ENCODE results near the gene DNAH6.

Gene DNAH6

DNA sequence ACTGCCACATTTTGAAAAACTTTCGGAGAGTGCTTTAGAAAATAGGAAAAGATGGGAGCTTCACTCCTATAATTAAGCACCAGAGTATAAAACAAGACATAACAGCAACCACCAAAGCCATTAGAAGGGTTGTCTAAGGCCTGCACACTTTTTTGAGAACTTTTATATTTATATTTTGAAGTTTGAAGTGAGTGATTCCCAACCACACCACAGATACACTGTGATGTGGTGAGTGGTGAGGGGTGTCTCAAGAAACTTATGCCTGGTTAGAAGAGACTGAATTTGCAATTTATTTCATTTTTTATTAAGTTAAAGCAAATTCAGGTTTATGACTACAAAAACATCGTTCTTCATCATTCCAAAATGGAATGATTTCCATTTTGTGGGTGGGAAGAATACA lies 161.9 kb downstream of the DNAH6 start:
- Histone ChIP-seq H3K27me3 (no peaks in the 10 kb centered on the region), H3K36me3 (no peaks in the 10 kb centered on the region), H3K4me3 (ENCODE audit: low read depth in 1 of 2, low read length in 1 of 2) (no peak overlapping the region), H3K9me3 (no peaks in the 10 kb centered on the region), H3K4me1 (ENCODE audit: control insufficient read depth in 1 of 2, insufficient read depth in 1 of 2, low read depth in 1 of 2, low read length in 1 of 2) (no peaks in the 10 kb centered on the region), H3K27ac (no peak overlapping the region)
- TF ChIP-seq, protein P1, sequence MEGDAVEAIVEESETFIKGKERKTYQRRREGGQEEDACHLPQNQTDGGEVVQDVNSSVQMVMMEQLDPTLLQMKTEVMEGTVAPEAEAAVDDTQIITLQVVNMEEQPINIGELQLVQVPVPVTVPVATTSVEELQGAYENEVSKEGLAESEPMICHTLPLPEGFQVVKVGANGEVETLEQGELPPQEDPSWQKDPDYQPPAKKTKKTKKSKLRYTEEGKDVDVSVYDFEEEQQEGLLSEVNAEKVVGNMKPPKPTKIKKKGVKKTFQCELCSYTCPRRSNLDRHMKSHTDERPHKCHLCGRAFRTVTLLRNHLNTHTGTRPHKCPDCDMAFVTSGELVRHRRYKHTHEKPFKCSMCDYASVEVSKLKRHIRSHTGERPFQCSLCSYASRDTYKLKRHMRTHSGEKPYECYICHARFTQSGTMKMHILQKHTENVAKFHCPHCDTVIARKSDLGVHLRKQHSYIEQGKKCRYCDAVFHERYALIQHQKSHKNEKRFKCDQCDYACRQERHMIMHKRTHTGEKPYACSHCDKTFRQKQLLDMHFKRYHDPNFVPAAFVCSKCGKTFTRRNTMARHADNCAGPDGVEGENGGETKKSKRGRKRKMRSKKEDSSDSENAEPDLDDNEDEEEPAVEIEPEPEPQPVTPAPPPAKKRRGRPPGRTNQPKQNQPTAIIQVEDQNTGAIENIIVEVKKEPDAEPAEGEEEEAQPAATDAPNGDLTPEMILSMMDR (IDR thresholded peaks at IDR 0.05): no peak

DNA sequence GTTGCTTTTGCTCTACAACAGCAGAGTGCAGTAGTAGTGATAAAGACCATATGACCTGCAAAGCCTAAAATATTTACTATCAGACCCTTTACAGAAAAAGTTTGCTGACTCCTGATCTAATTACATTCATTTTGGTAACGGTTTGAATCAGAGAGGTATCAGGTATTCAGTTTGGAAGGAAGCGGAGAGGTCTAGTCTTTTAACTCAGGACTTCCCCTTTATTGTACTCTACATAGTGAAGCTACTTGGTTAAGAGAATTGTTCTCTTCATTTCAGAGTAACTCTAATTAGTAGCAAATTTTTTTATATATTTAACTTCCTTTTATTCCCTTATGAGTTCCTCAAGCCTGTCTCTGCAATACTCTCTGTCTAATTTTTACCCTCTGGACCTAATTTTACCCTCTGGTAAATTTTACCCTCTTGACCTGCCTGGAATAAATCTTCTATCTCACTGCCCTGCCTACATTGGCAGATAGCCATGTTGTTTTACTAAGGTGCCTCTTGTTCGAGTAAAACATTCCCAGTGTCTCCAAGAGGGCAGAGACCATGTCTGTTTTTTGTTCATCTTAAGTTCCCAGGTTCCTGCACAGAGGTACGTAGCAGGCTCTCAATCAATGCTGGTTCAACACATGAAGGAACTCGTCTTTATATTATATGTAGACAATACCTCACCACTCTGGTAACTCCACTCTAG lies 170.6 kb downstream of the DNAH6 start:
- no peak overlapping the region for H3K27ac ChIP-seq
- no peak overlapping the region for H3K4me3 ChIP-seq (ENCODE audit: low read depth in 1 of 2, low read length in 1 of 2)
- H3K4me1 ChIP-seq (ENCODE audit: control insufficient read depth in 1 of 2, insufficient read depth in 1 of 2, low read depth in 1 of 2, low read length in 1 of 2): no peaks in the 10 kb centered on the region
- TF ChIP-seq, protein P1 (IDR thresholded peaks at IDR 0.05): no peak
- no peaks in the 10 kb centered on the region for H3K9me3 ChIP-seq
- H3K27me3 ChIP-seq: no peaks in the 10 kb centered on the region
- H3K36me3 ChIP-seq: no peaks in the 10 kb centered on the region

DNA sequence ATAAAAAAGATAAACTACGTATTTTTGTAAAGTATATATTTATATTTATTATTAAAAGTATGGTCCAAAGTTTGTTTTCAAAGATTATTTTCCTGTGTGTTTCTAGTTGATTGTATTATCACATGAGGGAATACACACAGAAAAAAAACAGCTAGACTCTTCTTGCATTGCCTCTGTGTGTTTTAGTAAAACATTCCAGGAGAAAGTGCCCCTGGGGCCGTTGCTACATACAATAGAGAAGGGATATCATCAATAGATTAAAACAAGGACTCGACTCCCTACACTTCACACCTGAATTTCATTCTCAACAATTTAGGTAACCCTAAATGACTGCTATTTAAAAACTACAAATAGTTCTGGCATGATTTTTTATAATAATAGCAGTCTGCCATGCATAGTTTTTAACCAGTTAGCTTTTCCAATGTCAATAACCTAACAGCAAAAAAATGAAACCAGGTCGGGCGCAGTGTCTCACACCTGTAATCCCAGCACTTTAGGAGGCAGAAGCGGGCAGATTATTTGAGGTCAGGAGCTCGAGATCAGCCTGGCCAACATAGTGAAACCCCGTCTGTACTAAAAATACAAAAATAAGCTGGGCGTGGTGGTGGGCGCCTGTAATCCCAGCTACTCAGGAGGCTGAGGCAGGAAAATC lies 171.3 kb downstream of the DNAH6 start:
- Histone ChIP-seq H3K9me3 (no peaks in the 10 kb centered on the region), H3K27me3 (no peaks in the 10 kb centered on the region), H3K4me3 (ENCODE audit: low read depth in 1 of 2, low read length in 1 of 2) (no peak overlapping the region), H3K36me3 (no peaks in the 10 kb centered on the region), H3K4me1 (ENCODE audit: control insufficient read depth in 1 of 2, insufficient read depth in 1 of 2, low read depth in 1 of 2, low read length in 1 of 2) (no peaks in the 10 kb centered on the region), H3K27ac (no peak overlapping the region)
- TF ChIP-seq, protein P1 (IDR thresholded peaks at IDR 0.05): no peak

DNA sequence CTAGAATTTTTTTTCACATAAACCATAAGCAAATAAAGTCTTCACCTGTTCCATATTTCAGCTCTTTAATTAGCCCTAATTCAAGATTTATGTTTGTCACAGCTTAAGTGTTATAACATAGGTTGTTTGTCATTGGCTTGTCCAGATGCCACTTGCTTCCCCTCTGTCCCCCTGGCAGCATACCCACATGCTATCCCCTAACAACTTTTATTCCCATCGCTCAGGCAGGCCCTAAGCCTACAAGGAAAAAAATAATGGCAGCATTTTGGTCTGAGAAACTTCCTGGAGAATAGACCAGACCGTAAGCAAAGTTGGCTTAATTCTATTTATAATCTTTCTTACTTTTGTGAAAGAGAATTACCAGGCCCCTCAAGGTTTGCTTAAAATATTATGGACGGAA lies 173.9 kb downstream of the DNAH6 start:
- H3K27me3 ChIP-seq: no peaks in the 10 kb centered on the region
- H3K4me3 ChIP-seq (ENCODE audit: low read depth in 1 of 2, low read length in 1 of 2): no peak overlapping the region
- H3K27ac ChIP-seq: no peak overlapping the region
- H3K9me3 ChIP-seq: no peaks in the 10 kb centered on the region
- no peaks in the 10 kb centered on the region for H3K36me3 ChIP-seq
- TF ChIP-seq, protein P1 (IDR thresholded peaks at IDR 0.05): no peak
- no peaks in the 10 kb centered on the region for H3K4me1 ChIP-seq (ENCODE audit: control insufficient read depth in 1 of 2, insufficient read depth in 1 of 2, low read depth in 1 of 2, low read length in 1 of 2)

DNA sequence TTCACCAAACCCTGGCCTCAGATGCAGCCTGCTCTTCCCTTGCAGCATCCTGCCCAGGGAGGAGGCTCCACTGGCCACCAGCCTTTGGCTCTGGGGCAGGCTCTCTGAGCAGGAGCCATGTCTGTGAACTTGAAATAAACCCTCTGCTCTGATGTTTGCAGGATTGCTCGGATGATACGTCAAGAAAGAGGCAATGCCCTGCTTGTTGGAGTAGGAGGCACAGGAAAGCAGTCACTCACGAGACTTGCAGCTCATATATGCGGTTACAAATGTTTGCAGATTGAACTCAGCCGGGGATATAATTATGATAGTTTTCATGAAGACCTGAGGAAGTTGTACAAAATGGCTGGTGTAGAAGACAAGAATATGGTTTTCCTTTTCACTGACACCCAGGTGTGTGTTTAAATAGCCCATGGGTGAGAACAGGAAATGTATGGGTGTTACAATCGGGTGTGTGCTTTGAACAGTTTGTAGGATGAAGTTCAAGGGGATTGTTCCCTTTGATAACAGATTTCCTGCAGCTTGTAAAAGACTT lies 177.9 kb downstream of the DNAH6 start:
- H3K27ac ChIP-seq: no peak overlapping the region
- H3K36me3 ChIP-seq: no peaks in the 10 kb centered on the region
- H3K4me3 ChIP-seq (ENCODE audit: low read depth in 1 of 2, low read length in 1 of 2): no peak overlapping the region
- H3K27me3 ChIP-seq: no peaks in the 10 kb centered on the region
- H3K4me1 ChIP-seq (ENCODE audit: control insufficient read depth in 1 of 2, insufficient read depth in 1 of 2, low read depth in 1 of 2, low read length in 1 of 2): no peaks in the 10 kb centered on the region
- H3K9me3 ChIP-seq: no peaks in the 10 kb centered on the region
- TF ChIP-seq, protein P1 (IDR thresholded peaks at IDR 0.05): no peak
